Hepatocyte (in vitro differentiated cells): Measurements from ENCODE around the gene FHOD3. TPM values are rescaled to one million over a fixed set of nuclear protein-coding genes. Genes with fewer than 3 reads are reported as not detected.

ENCODE experiments used
- DNase-seq: peaks from one replicate; pipeline ENCODE4 v3.0.0-alpha.2; 2016; ENCODE audit warnings: low spot score
- H2AFZ ChIP-seq: fragments of 200-600 bp; sonication (generic); 2 replicates; pipeline ENCODE4 v1.6.0; 2016; ENCODE audit warnings: antibody characterized with exemption, mild to moderate bottlenecking
- H3K27ac ChIP-seq: fragments of 200-600 bp; sonication (generic); 2 replicates; pipeline ENCODE4 v1.5.1; 2016; ENCODE audit warnings: mild to moderate bottlenecking
- H3K27me3 ChIP-seq: fragments of 200-600 bp; sonication (generic); 2 replicates; pipeline ENCODE4 v1.6.1; 2016
- H3K36me3 ChIP-seq: fragments of 200-600 bp; sonication (generic); replicated peaks from 2 replicates; pipeline ENCODE4 v1.5.1; 2016; ENCODE audit warnings: low read depth; ENCODE audit not compliant: insufficient read depth
- H3K4me1 ChIP-seq: fragments of 200-600 bp; sonication (generic); 2 replicates; pipeline ENCODE4 v1.5.1; 2016; ENCODE audit warnings: mild to moderate bottlenecking, moderate library complexity; ENCODE audit not compliant: insufficient read depth
- H3K4me2 ChIP-seq: fragments of 200-600 bp; sonication (generic); 2 replicates; pipeline ENCODE4 v1.6.0; 2016
- H3K4me3 ChIP-seq: fragments of 200-600 bp; sonication (generic); 2 replicates; pipeline ENCODE4 v1.5.1; 2016; ENCODE audit warnings: mild to moderate bottlenecking
- H3K79me2 ChIP-seq: fragments of 200-600 bp; sonication (generic); 2 replicates; pipeline ENCODE4 v1.6.0; 2017; ENCODE audit warnings: mild to moderate bottlenecking
- H3K9me2 ChIP-seq: fragments of 200-600 bp; sonication (generic); replicated peaks from 2 replicates; pipeline ENCODE4 v1.6.0; 2017; ENCODE audit warnings: mild to moderate bottlenecking; ENCODE audit not compliant: insufficient read depth
- H3K9me3 ChIP-seq: fragments of 200-600 bp; sonication (generic); 2 replicates; pipeline ENCODE4 v1.5.1; 2016; ENCODE audit warnings: low read depth, mild to moderate bottlenecking
- H4K20me1 ChIP-seq: fragments of 200-600 bp; sonication (generic); 2 replicates; pipeline ENCODE4 v1.6.0; 2016; ENCODE audit warnings: mild to moderate bottlenecking; ENCODE audit not compliant: insufficient read depth, poor library complexity, severe bottlenecking
- CTCF ChIP-seq: fragments of 200-600 bp; sonication (generic); IDR thresholded peaks from 2 replicates; pipeline ENCODE4 v1.5.1; 2016; ENCODE audit warnings: antibody characterized with exemption, mild to moderate bottlenecking; ENCODE audit not compliant: poor library complexity
- EZH2 ChIP-seq: fragments of 200-600 bp; sonication (generic); IDR thresholded peaks from 2 replicates; pipeline ENCODE4 v1.6.1; 2016; ENCODE audit warnings: antibody characterized with exemption, mild to moderate bottlenecking, borderline replicate concordance
- EZH2phosphoT487 ChIP-seq: fragments of 200-600 bp; sonication (generic); IDR thresholded peaks from one replicate; pipeline ENCODE4 v1.6.1; 2018; ENCODE audit warnings: antibody characterized with exemption, mild to moderate bottlenecking, low read depth, moderate library complexity; ENCODE audit not compliant: unreplicated experiment, severe bottlenecking
- WGBS: methylation state at CpG from one replicate; pipeline ENCODE4 v1.1.6; 2016; ENCODE audit warnings: low lambda C conversion rate; ENCODE audit errors: missing lambda C conversion rate; 5-methylcytosine and 5-hydroxymethylcytosine counted together
- polyA plus RNA-seq: library from polyadenylated mRNA; unstranded; fragments of >200 nt; fragmentation: Nextera tagmentation; extraction: Ambion mirVana; gene quantifications from 2 replicates; pipeline ENCODE4 v1.2.1, GENCODE V29; 2016
- total RNA-seq: library from RNA; depleted of rRNA; stranded (reverse); fragments of >200 nt; gene quantifications from 2 replicates; pipeline ENCODE4 v1.2.3, GENCODE V29; 2014

FHOD3 gene
- total and polyA plus RNA-seq, 2 experiments from 2014 or later, result 1.7 to 2.7 TPM

- Histone ChIP-seq H3K4me3 (no peak overlapping the region), H3K36me3 (peaks cover 5% of the 10 kb centered on the region), H3K27me3 (no peaks in the 10 kb centered on the region), H3K9me2 (no peaks in the 10 kb centered on the region), H3K79me2 (no peaks in the 10 kb centered on the region), H3K27ac (no peak overlapping the region), H4K20me1 (no peaks in the 10 kb centered on the region), H3K4me2 (no peak overlapping the region), H3K4me1 (no peaks in the 10 kb centered on the region), H2AFZ (no peak overlapping the region), H3K9me3 (no peaks in the 10 kb centered on the region)
- 100% methylated on average over 4 of the region's 4 CpGs for WGBS
- DNase-seq, result no peak
- no peak for TF ChIP-seq CTCF
- TF ChIP-seq EZH2, result no peak
- TF ChIP-seq EZH2phosphoT487, result no peak
Measured at GRCh38 chr18:36792634-36793283, 495.2 kb downstream of the FHOD3 start.

GRCh38 chr18:36798738-36799473 is 501.4 kb downstream of the FHOD3 start:
- H4K20me1 ChIP-seq, result no peaks in the 10 kb centered on the region
- DNase-seq, result no peak
- 93% methylated on average over 3 of the region's 3 CpGs for WGBS
- H3K27me3 ChIP-seq, result no peaks in the 10 kb centered on the region
- TF ChIP-seq CTCF, result no peak
- no peak for TF ChIP-seq EZH2
- TF ChIP-seq EZH2phosphoT487, result no peak
- H3K79me2 ChIP-seq, result no peaks in the 10 kb centered on the region
- H3K27ac ChIP-seq, result no peak overlapping the region
- no peaks in the 10 kb centered on the region for H3K9me2 ChIP-seq
- no peaks in the 10 kb centered on the region for H3K9me3 ChIP-seq
- H3K36me3 ChIP-seq, result no peaks in the 10 kb centered on the region
- H2AFZ ChIP-seq, result no peak overlapping the region
- no peak overlapping the region for H3K4me3 ChIP-seq
- H3K4me1 ChIP-seq, result no peaks in the 10 kb centered on the region
- H3K4me2 ChIP-seq, result no peak overlapping the region

GRCh38 chr18:36805105-36805504 is 507.6 kb downstream of the FHOD3 start:
- no peaks in the 10 kb centered on the region for H3K4me1 ChIP-seq
- no peak for DNase-seq
- H3K9me2 ChIP-seq, result no peaks in the 10 kb centered on the region
- 93% methylated on average over 2 of the region's 2 CpGs for WGBS
- no peak overlapping the region for H3K4me2 ChIP-seq
- no peak for TF ChIP-seq EZH2phosphoT487
- no peak for TF ChIP-seq EZH2
- TF ChIP-seq CTCF, result no peak
- H3K27me3 ChIP-seq, result no peaks in the 10 kb centered on the region
- no peaks in the 10 kb centered on the region for H3K9me3 ChIP-seq
- no peaks in the 10 kb centered on the region for H3K79me2 ChIP-seq
- H2AFZ ChIP-seq, result no peak overlapping the region
- no peaks in the 10 kb centered on the region for H4K20me1 ChIP-seq
- H3K27ac ChIP-seq, result no peak overlapping the region
- H3K36me3 ChIP-seq, result no peaks in the 10 kb centered on the region
- no peak overlapping the region for H3K4me3 ChIP-seq
